Endothelial cell of umbilical vein (primary cell): Measurements from ENCODE around the gene DOCK1. TPM values are rescaled to one million over a fixed set of nuclear protein-coding genes. Genes with fewer than 3 reads are reported as not detected.

Experiments used
- BruUV-seq: library from RNA; stranded (reverse); fragments of 400-500 nt; replicated peaks from 2 replicates; lab custom pipeline; 2021; lab: Mats Ljungman, UMichigan
- CTCF ChIA-PET: fragments of 300-600, 350-600 bp; sonication (Branson Sonifier 250); formaldehyde crosslinking; loops from one replicate; lab custom pipeline; 2021; ENCODE audit warnings: antibody characterized with exemption, inconsistent platforms; lab: Charles Lee
- POLR2A ChIA-PET: fragments of 300-600, 350-600 bp; sonication (Branson Sonifier 250); formaldehyde crosslinking; loops from one replicate; lab custom pipeline; 2021; ENCODE audit warnings: antibody characterized with exemption, inconsistent platforms; lab: Charles Lee
- DNase-seq: peaks from one replicate; pipeline ENCODE4 v3.0.0-alpha.2; 2011; ENCODE audit warnings: low read depth, low spot score
- FAIRE-seq: peaks from 2 replicates; lab custom pipeline; 2011; peaks lifted over from hg19 to GRCh38; lab: Jason Lieb, UNC
- H2AFZ ChIP-seq: 2 replicates; pipeline ENCODE4 v1.6.0; 2012; ENCODE audit warnings: low read depth, low read length, control low read depth, inconsistent platforms
- H3K27ac ChIP-seq: 2 replicates; pipeline ENCODE4 v1.5.1; 2011; ENCODE audit warnings: low read depth, mild to moderate bottlenecking, control low read depth, low read length, moderate library complexity; ENCODE audit not compliant: insufficient read depth
- H3K27me3 ChIP-seq, 2 experiments: 2 replicates each; pipeline versions ENCODE4 v1.6.0 to v1.6.1; 2011; ENCODE audit warnings: low read length in 2 of 2, mixed read lengths in 1 of 2; ENCODE audit not compliant: control insufficient read depth in 2 of 2, insufficient read depth in 2 of 2
- H3K36me3 ChIP-seq, 2 experiments: 2 replicates in 1 of 2; 3 replicates in 1 of 2; pipeline ENCODE4 v1.5.1; 2011; ENCODE audit warnings: low read length in 2 of 2, mild to moderate bottlenecking in 1 of 2, moderate library complexity in 1 of 2; ENCODE audit not compliant: control insufficient read depth in 2 of 2, insufficient read depth in 2 of 2; ENCODE audit errors: extremely low read depth in 1 of 2
- H3K4me1 ChIP-seq: 3 replicates; pipeline ENCODE4 v1.5.1; 2011; ENCODE audit warnings: mild to moderate bottlenecking, low read length; ENCODE audit not compliant: control insufficient read depth, insufficient read depth; ENCODE audit errors: extremely low read depth
- H3K4me2 ChIP-seq: 2 replicates; pipeline ENCODE4 v1.6.1; 2011; ENCODE audit warnings: low read length, control low read depth, mixed read lengths; ENCODE audit not compliant: insufficient read depth
- H3K4me3 ChIP-seq, 3 experiments: fragments of 200-600 bp in 1 of 3; sonication (generic), shearing (Covaris generic) in 1 of 3; replicated peaks in 1 of 3; 2 replicates each; pipeline ENCODE4 v1.5.1; 2011 to 2016; ENCODE audit warnings: control low read depth in 3 of 3, low read length in 3 of 3, mild to moderate bottlenecking in 2 of 3, inconsistent platforms in 1 of 3, low read depth in 1 of 3, moderate library complexity in 1 of 3; ENCODE audit not compliant: insufficient read depth in 1 of 3
- H3K79me2 ChIP-seq: 2 replicates; pipeline ENCODE4 v1.6.0; 2012; ENCODE audit warnings: low read length, inconsistent platforms; ENCODE audit not compliant: control insufficient read depth, insufficient read depth
- H3K9ac ChIP-seq: replicated peaks from 2 replicates; pipeline ENCODE3; 2011; ENCODE audit warnings: low read length, control low read depth; ENCODE audit not compliant: insufficient read depth; ENCODE audit errors: extremely low read depth
- H3K9me1 ChIP-seq: replicated peaks from 3 replicates; pipeline ENCODE4 v1.6.0; 2011; ENCODE audit warnings: mild to moderate bottlenecking, low read length; ENCODE audit not compliant: control insufficient read depth, insufficient read depth; ENCODE audit errors: extremely low read depth
- H3K9me3 ChIP-seq: replicated peaks from 2 replicates; pipeline ENCODE4 v1.5.1; 2012; ENCODE audit warnings: low read length, inconsistent platforms; ENCODE audit not compliant: control insufficient read depth, insufficient read depth
- H4K20me1 ChIP-seq: replicated peaks from 2 replicates; pipeline ENCODE3; 2011; ENCODE audit warnings: mild to moderate bottlenecking, low read length; ENCODE audit not compliant: control insufficient read depth, insufficient read depth; ENCODE audit errors: extremely low read depth
- EZH2 ChIP-seq: IDR thresholded peaks from 2 replicates; pipeline ENCODE4 v1.6.1; 2012; ENCODE audit warnings: borderline replicate concordance, low read depth, mild to moderate bottlenecking, moderate library complexity, low read length, inconsistent platforms; ENCODE audit not compliant: severe bottlenecking
- FOS ChIP-seq: IDR thresholded peaks from 2 replicates; pipeline ENCODE4 v1.6.1; 2011; ENCODE audit warnings: mild to moderate bottlenecking, low read length, moderate library complexity, borderline replicate concordance; ENCODE audit not compliant: insufficient read depth
- GATA2 ChIP-seq: IDR thresholded peaks from 2 replicates; pipeline ENCODE4 v1.7.0; 2011; ENCODE audit warnings: low read depth, mild to moderate bottlenecking, moderate library complexity, mixed read lengths, low read length; ENCODE audit not compliant: insufficient read length, insufficient read depth
- JUN ChIP-seq: IDR thresholded peaks from 2 replicates; pipeline ENCODE4 v1.6.1; 2011; ENCODE audit warnings: borderline replicate concordance, low read depth; ENCODE audit not compliant: insufficient read length, insufficient read depth
- MAX ChIP-seq: IDR thresholded peaks from 2 replicates; pipeline ENCODE4 v1.6.1; 2011; ENCODE audit not compliant: insufficient read depth, insufficient read length
- MYC ChIP-seq: IDR thresholded peaks from one replicate; pipeline ENCODE4 v1.6.1; 2011; ENCODE audit warnings: mild to moderate bottlenecking, low read depth, low read length
- POLR2A ChIP-seq: IDR thresholded peaks from 2 replicates; pipeline ENCODE4 v1.6.1; 2012; ENCODE audit warnings: low read depth, mild to moderate bottlenecking, control low read depth, low read length
- POLR2AphosphoS5 ChIP-seq: IDR thresholded peaks from 2 replicates; pipeline ENCODE4 v1.6.1; 2012; ENCODE audit warnings: low read depth, mild to moderate bottlenecking, control low read depth, low read length, moderate library complexity; ENCODE audit not compliant: insufficient read depth
- dilution Hi-C: fragments of 300-500 bp; cut with MboI; formaldehyde crosslinking; loops from one replicate; pipeline ENCODE4 v1.15.0; 2019; ENCODE audit warnings: low sequenced_read_pairs; ENCODE audit not compliant: extremely low pct_ligation_motif_present
- intact Hi-C: fragments of 100-400 bp; cut with micrococcal nuclease; formaldehyde crosslinking; loops from one replicate; pipeline ENCODE4 v1.10.0; 2022
- polyA plus RNA-seq, 4 experiments: library from polyadenylated mRNA; depleted of rRNA in 3 of 4; stranded (reverse) in 3 of 4; unstranded in 1 of 4; fragments of >200 nt; gene quantifications; 2 replicates each; pipeline versions ENCODE4 v1.2.1 to v1.2.3, GENCODE V29; 2011 to 2012; ENCODE audit warnings: missing spikeins in 1 of 4
- total RNA-seq: library from RNA; stranded (reverse); gene quantifications from 2 replicates; pipeline ENCODE4 v1.2.3, GENCODE V29; 2021
- TF ChIP-seq, protein P1 (sequence below), 2 donors: IDR thresholded peaks; 1 replicate in 1 of 2; 2 replicates in 1 of 2; pipeline ENCODE4 v1.5.1; 2011; ENCODE audit warnings: low read length in 2 of 2, mild to moderate bottlenecking in 2 of 2, moderate library complexity in 2 of 2, control low read depth in 1 of 2, inconsistent platforms in 1 of 2, low read depth in 1 of 2; ENCODE audit not compliant: insufficient read depth in 1 of 2; ENCODE audit errors: extremely low read depth in 1 of 2

Gene DOCK1
- total and polyA plus RNA-seq, 2 donors (not counting 3 experiments of a cell fraction or from before 2014, with no cell fraction given), result 22.5 to 83.1 TPM

- peaks cover 2% of the 10 kb centered on the region for H4K20me1 ChIP-seq
- FAIRE-seq (no peak), DNase-seq (no peak)
- H3K9me1 ChIP-seq, result no peaks in the 10 kb centered on the region
- H2AFZ ChIP-seq, result no peak overlapping the region
- no TSS peak for BruUV-seq
- H3K4me3 ChIP-seq, result no peak overlapping the region
- no peak overlapping the region for H3K9ac ChIP-seq
- no peak overlapping the region for H3K4me2 ChIP-seq
- peaks cover 2 to 12% of the 10 kb centered on the region in 2 experiments for H3K36me3 ChIP-seq
- intact Hi-C loops (no loop called here), dilution Hi-C loops (no loop called here)
- no peaks in the 10 kb centered on the region for H3K79me2 ChIP-seq
- no peak for TF ChIP-seq MYC
- no peak for TF ChIP-seq FOS
- no peak for TF ChIP-seq GATA2
- no peak for TF ChIP-seq JUN
- TF ChIP-seq, protein P1, sequence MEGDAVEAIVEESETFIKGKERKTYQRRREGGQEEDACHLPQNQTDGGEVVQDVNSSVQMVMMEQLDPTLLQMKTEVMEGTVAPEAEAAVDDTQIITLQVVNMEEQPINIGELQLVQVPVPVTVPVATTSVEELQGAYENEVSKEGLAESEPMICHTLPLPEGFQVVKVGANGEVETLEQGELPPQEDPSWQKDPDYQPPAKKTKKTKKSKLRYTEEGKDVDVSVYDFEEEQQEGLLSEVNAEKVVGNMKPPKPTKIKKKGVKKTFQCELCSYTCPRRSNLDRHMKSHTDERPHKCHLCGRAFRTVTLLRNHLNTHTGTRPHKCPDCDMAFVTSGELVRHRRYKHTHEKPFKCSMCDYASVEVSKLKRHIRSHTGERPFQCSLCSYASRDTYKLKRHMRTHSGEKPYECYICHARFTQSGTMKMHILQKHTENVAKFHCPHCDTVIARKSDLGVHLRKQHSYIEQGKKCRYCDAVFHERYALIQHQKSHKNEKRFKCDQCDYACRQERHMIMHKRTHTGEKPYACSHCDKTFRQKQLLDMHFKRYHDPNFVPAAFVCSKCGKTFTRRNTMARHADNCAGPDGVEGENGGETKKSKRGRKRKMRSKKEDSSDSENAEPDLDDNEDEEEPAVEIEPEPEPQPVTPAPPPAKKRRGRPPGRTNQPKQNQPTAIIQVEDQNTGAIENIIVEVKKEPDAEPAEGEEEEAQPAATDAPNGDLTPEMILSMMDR (IDR thresholded peaks at IDR 0.05; ENCODE audit: extremely low read depth in 1 of 2, insufficient read depth in 1 of 2, low read depth in 1 of 2, low read length in 2 of 2), result no peak
- no peak for TF ChIP-seq POLR2AphosphoS5
- no peak for TF ChIP-seq POLR2A
- TF ChIP-seq MAX, result no peak
- TF ChIP-seq EZH2, result no peak
- H3K27ac ChIP-seq, result no peak overlapping the region
- ChIA-PET POLR2A (no interaction called here), CTCF (no interaction called here)
- no peaks in the 10 kb centered on the region for H3K4me1 ChIP-seq
- H3K9me3 ChIP-seq, result no peaks in the 10 kb centered on the region
- H3K27me3 ChIP-seq, result no peaks in the 10 kb centered on the region
These were observed 228.7 kb downstream of the DOCK1 start for GRCh38 chr10:127133672-127134500.
